Gastroesophageal sphincter (tissue), 3 donors: ENCODE data around the gene ZNF292.

ENCODE experiments used
- EP300 ChIP-seq: sonication (generic); formaldehyde crosslinking; IDR thresholded peaks from one replicate; pipeline ENCODE4 v1.6.1; 2017; ENCODE audit warnings: antibody characterized with exemption, mild to moderate bottlenecking
- POLR2A ChIP-seq, 2 donors: fragments of 450-650 bp; IDR thresholded peaks; one replicate each; pipeline ENCODE4 v1.6.1; 2017; ENCODE audit warnings: antibody characterized with exemption in 2 of 2, mild to moderate bottlenecking in 2 of 2, moderate library complexity in 1 of 2
- POLR2AphosphoS5 ChIP-seq: sonication (generic); formaldehyde crosslinking; IDR thresholded peaks from one replicate; pipeline ENCODE4 v1.6.1; 2017; ENCODE audit warnings: antibody characterized with exemption
- TF ChIP-seq, protein P1 (sequence below), 4 experiments: fragments of 200-600 bp in 2 of 4; fragments of 450-650 bp in 2 of 4; sonication (generic) in 1 of 4; IDR thresholded peaks; one replicate each; pipeline ENCODE4 v1.5.1; 2017 to 2019; ENCODE audit warnings: antibody characterized with exemption in 4 of 4, mild to moderate bottlenecking in 2 of 4, moderate library complexity in 2 of 4

DNA sequence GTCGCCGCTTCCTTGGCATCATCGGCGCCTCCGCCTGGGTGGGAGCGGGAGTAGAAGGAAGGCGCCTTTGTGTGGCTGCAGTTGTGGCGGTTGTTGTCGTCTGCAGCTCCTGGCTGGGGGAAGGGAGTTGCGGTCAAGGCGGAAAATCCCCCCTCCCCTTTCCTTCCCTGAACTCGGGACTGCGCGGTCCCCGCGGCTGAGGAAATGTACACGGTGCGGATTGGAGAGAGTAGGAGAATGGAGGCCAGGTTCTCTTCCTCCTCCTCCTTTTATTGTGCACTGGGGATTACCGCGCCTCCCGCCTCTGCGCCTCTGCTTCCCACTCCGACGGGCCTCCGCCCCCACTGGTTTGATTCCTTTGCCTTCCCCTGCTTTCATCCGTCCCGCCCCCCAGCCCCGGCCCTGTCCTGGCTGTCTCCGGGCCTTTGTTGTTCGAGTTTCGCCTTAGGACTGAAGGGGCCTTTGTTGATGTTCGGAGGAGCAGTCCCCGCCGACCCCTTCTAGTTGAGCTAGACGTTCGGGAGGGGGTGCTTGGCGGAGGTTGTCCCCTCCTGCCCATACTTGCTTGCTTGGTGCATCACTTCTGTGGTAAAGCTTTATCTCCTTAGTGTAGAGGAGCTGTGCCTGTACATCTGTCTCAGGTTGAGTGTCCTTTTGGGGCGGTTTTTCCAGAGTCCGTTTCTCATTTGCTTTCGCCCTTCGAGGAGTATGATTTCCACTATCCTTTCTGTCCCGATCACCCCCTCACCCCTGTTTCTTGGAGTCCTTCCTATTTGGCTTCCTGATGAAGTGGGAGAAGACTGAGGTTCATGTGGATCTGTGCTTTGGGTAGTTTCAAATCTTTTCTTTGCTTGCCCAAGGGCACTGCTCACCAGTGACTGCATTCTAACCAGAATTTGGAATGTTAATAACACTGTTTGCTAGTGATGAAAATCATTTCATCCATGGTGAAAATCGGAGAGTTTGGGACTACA is 764 bp downstream of the ZNF292 start:
- no peak for TF ChIP-seq POLR2A (IDR thresholded peaks at IDR 0.05)
- TF ChIP-seq, protein P1, sequence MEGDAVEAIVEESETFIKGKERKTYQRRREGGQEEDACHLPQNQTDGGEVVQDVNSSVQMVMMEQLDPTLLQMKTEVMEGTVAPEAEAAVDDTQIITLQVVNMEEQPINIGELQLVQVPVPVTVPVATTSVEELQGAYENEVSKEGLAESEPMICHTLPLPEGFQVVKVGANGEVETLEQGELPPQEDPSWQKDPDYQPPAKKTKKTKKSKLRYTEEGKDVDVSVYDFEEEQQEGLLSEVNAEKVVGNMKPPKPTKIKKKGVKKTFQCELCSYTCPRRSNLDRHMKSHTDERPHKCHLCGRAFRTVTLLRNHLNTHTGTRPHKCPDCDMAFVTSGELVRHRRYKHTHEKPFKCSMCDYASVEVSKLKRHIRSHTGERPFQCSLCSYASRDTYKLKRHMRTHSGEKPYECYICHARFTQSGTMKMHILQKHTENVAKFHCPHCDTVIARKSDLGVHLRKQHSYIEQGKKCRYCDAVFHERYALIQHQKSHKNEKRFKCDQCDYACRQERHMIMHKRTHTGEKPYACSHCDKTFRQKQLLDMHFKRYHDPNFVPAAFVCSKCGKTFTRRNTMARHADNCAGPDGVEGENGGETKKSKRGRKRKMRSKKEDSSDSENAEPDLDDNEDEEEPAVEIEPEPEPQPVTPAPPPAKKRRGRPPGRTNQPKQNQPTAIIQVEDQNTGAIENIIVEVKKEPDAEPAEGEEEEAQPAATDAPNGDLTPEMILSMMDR (IDR thresholded peaks at IDR 0.05) = no peak
- TF ChIP-seq POLR2AphosphoS5 = no peak
- TF ChIP-seq EP300 = no peak
